Measurements from ENCODE around the gene PSEN1.

Gene PSEN1

GRCh38 chr14:73221945-73222344, 85.6 kb downstream of the PSEN1 start:
- Histone ChIP-seq H3K4me3 (replicated peaks; ENCODE audit: insufficient read depth, low read length) (no peak overlapping the region), H3K27ac (replicated peaks) (no peak overlapping the region), H3K27me3 (ENCODE audit: insufficient read depth, poor library complexity, severe bottlenecking) (no peaks in the 10 kb centered on the region)
- DNase-seq (ENCODE audit: low read depth in 1 of 2, low spot score in 1 of 2) = no peak
- no peak for TF ChIP-seq POLR2AphosphoS5 (IDR thresholded peaks at IDR 0.05; ENCODE audit: low read depth)
- no peak for TF ChIP-seq GABPA (IDR thresholded peaks at IDR 0.05; ENCODE audit: low read depth)
- TF ChIP-seq REST (IDR thresholded peaks at IDR 0.05; ENCODE audit: insufficient replicate concordance, low read depth) = no peak

GRCh38 chr14:73223049-73223448, 86.7 kb downstream of the PSEN1 start:
- no peak for DNase-seq (ENCODE audit: low read depth in 1 of 2, low spot score in 1 of 2)
- TF ChIP-seq POLR2AphosphoS5 (IDR thresholded peaks at IDR 0.05; ENCODE audit: low read depth) = no peak
- TF ChIP-seq REST (IDR thresholded peaks at IDR 0.05; ENCODE audit: insufficient replicate concordance, low read depth) = no peak
- no peak for TF ChIP-seq SPI1 (IDR thresholded peaks at IDR 0.05; ENCODE audit: borderline replicate concordance, low read depth)
- TF ChIP-seq GABPA (IDR thresholded peaks at IDR 0.05; ENCODE audit: low read depth) = no peak
- no peak for TF ChIP-seq CTCF (IDR thresholded peaks at IDR 0.05; ENCODE audit: insufficient read depth, low read length)
- no peak overlapping the region for H3K4me3 ChIP-seq (replicated peaks; ENCODE audit: insufficient read depth, low read length)
- no peak overlapping the region for H3K27ac ChIP-seq (replicated peaks)
- H3K27me3 ChIP-seq (ENCODE audit: insufficient read depth, poor library complexity, severe bottlenecking) = no peaks in the 10 kb centered on the region

- no peaks in the 10 kb centered on the region for H3K27me3 ChIP-seq (ENCODE audit: insufficient read depth, poor library complexity, severe bottlenecking)
- no peak overlapping the region for H3K27ac ChIP-seq (replicated peaks)
- no peak for TF ChIP-seq GABPA (IDR thresholded peaks at IDR 0.05; ENCODE audit: low read depth)
- no peak for TF ChIP-seq CTCF (IDR thresholded peaks at IDR 0.05; ENCODE audit: insufficient read depth, low read length)
- TF ChIP-seq POLR2AphosphoS5 (IDR thresholded peaks at IDR 0.05; ENCODE audit: low read depth) = no peak
- TF ChIP-seq REST (IDR thresholded peaks at IDR 0.05; ENCODE audit: insufficient replicate concordance, low read depth) = no peak
- TF ChIP-seq SPI1 (IDR thresholded peaks at IDR 0.05; ENCODE audit: borderline replicate concordance, low read depth) = no peak
- no peak for DNase-seq (ENCODE audit: low read depth in 1 of 2, low spot score in 1 of 2)
- H3K4me3 ChIP-seq (replicated peaks; ENCODE audit: insufficient read depth, low read length) = no peak overlapping the region
Observed at GRCh38 chr14:73225496-73225895, 89.2 kb downstream of the PSEN1 start.

Measured in HL-60 (cell line).